ENCODE results near the gene NKD2.

The NKD2 gene

GRCh38 chr5:1030801-1031271 lies 22.2 kb downstream of the NKD2 start:
- no peak for DNase-seq (ENCODE audit: low spot score)

GRCh38 chr5:1031306-1031959 lies 22.8 kb downstream of the NKD2 start:
- no peak for DNase-seq (ENCODE audit: low spot score)

- no peak for DNase-seq (ENCODE audit: low spot score)
These were observed 23.4 kb downstream of the NKD2 start for GRCh38 chr5:1032011-1032410.

GRCh38 chr5:1032551-1033027 lies 24.0 kb downstream of the NKD2 start:
- no peak for DNase-seq (ENCODE audit: low spot score)

- DNase-seq (ENCODE audit: low spot score) = no peak
These were observed 24.6 kb downstream of the NKD2 start for GRCh38 chr5:1033178-1033577.

GRCh38 chr5:1033606-1034420 lies 25.2 kb downstream of the NKD2 start:
- DNase-seq (ENCODE audit: low spot score) = no peak

GRCh38 chr5:1034421-1034905 lies 25.9 kb downstream of the NKD2 start:
- DNase-seq (ENCODE audit: low spot score) = no peak

- DNase-seq (ENCODE audit: low spot score) = no peak
These were observed 26.4 kb downstream of the NKD2 start for GRCh38 chr5:1034986-1035385.

GRCh38 chr5:1035421-1036405 lies 27.1 kb downstream of the NKD2 start:
- DNase-seq (ENCODE audit: low spot score) = no peak

GRCh38 chr5:1036504-1037122 lies 28.0 kb downstream of the NKD2 start:
- no peak for DNase-seq (ENCODE audit: low spot score)

GRCh38 chr5:1037123-1037670 lies 28.6 kb downstream of the NKD2 start:
- no peak for DNase-seq (ENCODE audit: low spot score)

- no peak for DNase-seq (ENCODE audit: low spot score)
These were observed 29.2 kb downstream of the NKD2 start for GRCh38 chr5:1037671-1038416.

GRCh38 chr5:1038417-1039209 lies 30.0 kb downstream of the NKD2 start:
- DNase-seq (ENCODE audit: low spot score) = no peak

GRCh38 chr5:1039210-1039548 lies 30.6 kb downstream of the NKD2 start:
- no peak for DNase-seq (ENCODE audit: low spot score)

- no peak for DNase-seq (ENCODE audit: low spot score)
These were observed 31.2 kb downstream of the NKD2 start for GRCh38 chr5:1039706-1040260.

- no peak for DNase-seq (ENCODE audit: low spot score)
These were observed 32.0 kb downstream of the NKD2 start for GRCh38 chr5:1040571-1040970.

- DNase-seq (ENCODE audit: low spot score) = no peak
These were observed 32.9 kb downstream of the NKD2 start for GRCh38 chr5:1041225-1042143.

- no peak for DNase-seq (ENCODE audit: low spot score)
These were observed 34.0 kb downstream of the NKD2 start for GRCh38 chr5:1042626-1043025.
